ENCODE data around the gene TRPC4AP.

Gene TRPC4AP

DNA sequence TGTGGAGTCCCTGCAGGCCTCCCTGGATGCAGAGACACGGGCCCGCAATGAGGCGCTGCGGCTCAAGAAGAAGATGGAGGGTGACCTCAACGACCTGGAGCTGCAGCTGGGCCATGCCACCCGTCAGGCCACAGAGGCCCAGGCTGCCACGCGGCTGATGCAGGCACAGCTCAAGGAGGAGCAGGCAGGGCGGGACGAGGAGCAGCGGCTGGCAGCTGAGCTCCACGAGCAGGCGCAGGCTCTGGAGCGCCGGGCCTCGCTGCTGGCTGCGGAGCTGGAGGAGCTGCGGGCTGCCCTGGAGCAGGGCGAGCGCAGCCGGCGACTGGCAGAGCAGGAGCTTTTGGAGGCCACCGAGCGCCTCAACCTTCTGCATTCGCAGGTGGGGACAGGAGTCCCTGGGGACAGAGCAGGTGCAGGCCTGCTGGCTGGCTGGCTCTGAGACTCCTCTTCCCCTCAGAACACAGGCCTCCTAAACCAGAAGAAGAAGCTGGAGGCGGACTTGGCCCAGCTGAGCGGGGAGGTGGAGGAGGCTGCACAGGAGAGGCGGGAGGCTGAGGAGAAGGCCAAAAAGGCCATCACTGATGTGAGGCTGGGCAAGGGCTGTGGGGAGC, 92.2 kb downstream of the TRPC4AP start:
- no peak overlapping the region for H3K4me3 ChIP-seq (ENCODE audit: control insufficient read depth, low read depth, low read length)
- TF ChIP-seq, protein P1, sequence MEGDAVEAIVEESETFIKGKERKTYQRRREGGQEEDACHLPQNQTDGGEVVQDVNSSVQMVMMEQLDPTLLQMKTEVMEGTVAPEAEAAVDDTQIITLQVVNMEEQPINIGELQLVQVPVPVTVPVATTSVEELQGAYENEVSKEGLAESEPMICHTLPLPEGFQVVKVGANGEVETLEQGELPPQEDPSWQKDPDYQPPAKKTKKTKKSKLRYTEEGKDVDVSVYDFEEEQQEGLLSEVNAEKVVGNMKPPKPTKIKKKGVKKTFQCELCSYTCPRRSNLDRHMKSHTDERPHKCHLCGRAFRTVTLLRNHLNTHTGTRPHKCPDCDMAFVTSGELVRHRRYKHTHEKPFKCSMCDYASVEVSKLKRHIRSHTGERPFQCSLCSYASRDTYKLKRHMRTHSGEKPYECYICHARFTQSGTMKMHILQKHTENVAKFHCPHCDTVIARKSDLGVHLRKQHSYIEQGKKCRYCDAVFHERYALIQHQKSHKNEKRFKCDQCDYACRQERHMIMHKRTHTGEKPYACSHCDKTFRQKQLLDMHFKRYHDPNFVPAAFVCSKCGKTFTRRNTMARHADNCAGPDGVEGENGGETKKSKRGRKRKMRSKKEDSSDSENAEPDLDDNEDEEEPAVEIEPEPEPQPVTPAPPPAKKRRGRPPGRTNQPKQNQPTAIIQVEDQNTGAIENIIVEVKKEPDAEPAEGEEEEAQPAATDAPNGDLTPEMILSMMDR (IDR thresholded peaks at IDR 0.05; ENCODE audit: control insufficient read depth, insufficient read depth, low read depth, low read length, missing control alignments) = no peak
- no peak for DNase-seq (ENCODE audit: low read depth)

DNA sequence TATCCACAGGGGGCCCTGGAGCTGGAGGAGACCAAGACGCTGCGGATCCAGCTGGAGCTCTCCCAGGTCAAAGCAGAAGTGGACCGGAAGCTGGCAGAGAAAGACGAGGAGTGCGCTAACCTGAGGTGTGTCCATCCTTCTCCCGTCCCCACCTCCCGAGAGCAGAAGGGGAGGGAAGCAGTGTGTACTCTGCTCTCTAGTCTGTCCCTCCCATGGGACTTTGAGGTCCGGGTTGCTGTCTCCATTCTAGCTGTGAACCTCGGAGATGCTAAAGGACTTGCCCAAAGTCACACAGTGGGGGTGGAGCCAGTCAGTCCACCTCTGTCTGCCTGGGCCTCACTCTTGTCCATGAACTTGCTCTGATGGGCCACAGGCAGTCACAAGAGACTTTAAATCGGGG, 92.8 kb downstream of the TRPC4AP start:
- TF ChIP-seq, protein P1 (IDR thresholded peaks at IDR 0.05; ENCODE audit: control insufficient read depth, insufficient read depth, low read depth, low read length, missing control alignments) = no peak
- no peak for DNase-seq (ENCODE audit: low read depth)
- H3K4me3 ChIP-seq (ENCODE audit: control insufficient read depth, low read depth, low read length) = no peak overlapping the region

DNA sequence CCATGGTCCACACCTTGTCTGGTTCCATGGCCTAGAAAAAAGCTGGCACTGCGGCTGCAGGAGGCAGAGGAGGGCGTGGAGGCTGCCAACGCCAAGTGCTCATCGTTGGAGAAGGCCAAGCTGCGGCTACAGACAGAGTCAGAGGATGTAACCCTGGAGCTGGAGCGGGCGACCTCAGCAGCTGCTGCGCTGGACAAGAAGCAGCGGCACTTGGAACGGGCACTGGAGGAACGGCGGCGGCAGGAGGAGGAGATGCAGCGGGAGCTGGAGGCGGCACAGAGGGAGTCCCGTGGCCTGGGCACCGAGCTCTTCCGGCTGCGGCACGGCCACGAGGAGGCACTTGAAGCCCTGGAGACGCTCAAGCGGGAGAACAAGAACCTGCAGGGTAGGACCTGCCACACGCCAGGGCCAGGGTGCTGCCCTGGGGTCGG, 93.6 kb downstream of the TRPC4AP start:
- no peak for DNase-seq (ENCODE audit: low read depth)
- TF ChIP-seq, protein P1 (IDR thresholded peaks at IDR 0.05; ENCODE audit: control insufficient read depth, insufficient read depth, low read depth, low read length, missing control alignments) = no peak
- H3K4me3 ChIP-seq (ENCODE audit: control insufficient read depth, low read depth, low read length) = no peak overlapping the region

DNA sequence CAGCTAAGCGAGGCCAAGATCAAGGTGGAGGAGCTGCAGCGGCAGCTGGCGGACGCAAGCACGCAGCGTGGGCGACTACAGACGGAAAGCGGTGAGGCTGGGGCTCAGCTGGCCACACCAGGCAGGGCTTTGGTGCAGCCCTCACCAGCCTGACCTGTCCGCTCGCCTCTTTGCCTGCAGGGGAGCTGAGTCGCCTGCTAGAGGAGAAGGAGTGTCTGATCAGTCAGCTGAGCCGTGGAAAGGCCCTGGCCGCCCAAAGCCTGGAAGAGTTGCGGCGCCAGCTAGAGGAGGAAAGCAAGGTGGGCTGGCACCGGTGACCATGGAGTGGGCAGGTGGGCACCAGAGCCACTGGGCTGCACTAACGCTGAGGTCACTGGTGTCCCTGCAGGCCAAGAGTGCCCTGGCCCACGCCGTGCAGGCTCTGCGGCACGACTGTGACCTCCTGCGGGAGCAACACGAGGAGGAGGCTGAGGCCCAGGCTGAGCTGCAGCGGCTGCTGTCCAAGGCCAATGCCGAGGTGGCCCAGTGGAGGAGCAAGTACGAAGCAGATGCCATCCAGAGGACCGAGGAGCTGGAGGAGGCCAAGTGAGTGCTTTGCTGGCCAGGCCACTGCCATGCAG, 94.2 kb downstream of the TRPC4AP start:
- H3K4me3 ChIP-seq (ENCODE audit: control insufficient read depth, low read depth, low read length) = no peak overlapping the region
- DNase-seq (ENCODE audit: low read depth) = no peak
- TF ChIP-seq, protein P1 (IDR thresholded peaks at IDR 0.05; ENCODE audit: control insufficient read depth, insufficient read depth, low read depth, low read length, missing control alignments) = no peak

DNA sequence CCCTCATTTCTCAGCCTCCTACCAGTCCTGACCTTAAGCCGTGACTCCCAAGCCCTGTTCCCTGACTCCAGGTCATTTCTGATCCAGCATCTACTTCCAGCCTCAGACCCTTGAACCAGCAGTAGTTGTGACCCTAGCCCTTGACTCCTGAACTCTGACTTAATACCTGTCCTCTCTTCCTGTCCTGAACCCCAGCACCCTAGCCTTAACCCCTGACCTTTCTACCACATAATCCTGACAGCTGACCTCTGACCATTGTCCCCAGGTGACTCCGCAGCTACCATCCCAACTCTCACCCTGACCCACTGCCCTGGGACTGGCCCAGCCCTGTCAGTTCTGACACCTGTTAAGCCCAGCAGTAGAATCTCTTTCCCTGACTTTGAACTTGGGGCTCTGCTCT, 94.8 kb downstream of the TRPC4AP start:
- DNase-seq (ENCODE audit: low read depth) = no peak
- no peak overlapping the region for H3K4me3 ChIP-seq (ENCODE audit: control insufficient read depth, low read depth, low read length)
- TF ChIP-seq, protein P1 (IDR thresholded peaks at IDR 0.05; ENCODE audit: control insufficient read depth, insufficient read depth, low read depth, low read length, missing control alignments) = no peak

DNA sequence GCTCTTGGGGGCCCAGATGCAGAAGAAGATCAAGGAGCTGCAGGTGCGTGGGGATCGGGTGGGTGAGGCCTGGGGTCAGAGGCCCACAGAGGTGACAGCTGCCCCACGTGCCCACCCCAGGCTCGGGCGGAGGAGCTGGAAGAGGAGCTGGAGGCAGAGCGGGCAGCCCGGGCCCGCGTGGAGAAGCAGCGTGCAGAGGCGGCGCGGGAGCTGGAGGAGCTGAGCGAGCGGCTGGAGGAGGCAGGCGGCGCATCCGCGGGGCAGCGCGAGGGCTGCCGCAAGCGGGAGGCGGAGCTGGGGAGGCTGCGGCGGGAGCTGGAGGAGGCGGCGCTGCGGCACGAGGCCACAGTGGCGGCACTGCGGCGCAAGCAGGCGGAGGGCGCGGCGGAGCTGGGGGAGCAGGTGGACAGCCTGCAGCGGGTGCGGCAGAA, 95.5 kb downstream of the TRPC4AP start:
- TF ChIP-seq, protein P1 (IDR thresholded peaks at IDR 0.05; ENCODE audit: control insufficient read depth, insufficient read depth, low read depth, low read length, missing control alignments) = no peak
- H3K4me3 ChIP-seq (ENCODE audit: control insufficient read depth, low read depth, low read length) = no peak overlapping the region
- no peak for DNase-seq (ENCODE audit: low read depth)
